ENCODE measurements around the gene UMAD1.

UMAD1 gene

DNA sequence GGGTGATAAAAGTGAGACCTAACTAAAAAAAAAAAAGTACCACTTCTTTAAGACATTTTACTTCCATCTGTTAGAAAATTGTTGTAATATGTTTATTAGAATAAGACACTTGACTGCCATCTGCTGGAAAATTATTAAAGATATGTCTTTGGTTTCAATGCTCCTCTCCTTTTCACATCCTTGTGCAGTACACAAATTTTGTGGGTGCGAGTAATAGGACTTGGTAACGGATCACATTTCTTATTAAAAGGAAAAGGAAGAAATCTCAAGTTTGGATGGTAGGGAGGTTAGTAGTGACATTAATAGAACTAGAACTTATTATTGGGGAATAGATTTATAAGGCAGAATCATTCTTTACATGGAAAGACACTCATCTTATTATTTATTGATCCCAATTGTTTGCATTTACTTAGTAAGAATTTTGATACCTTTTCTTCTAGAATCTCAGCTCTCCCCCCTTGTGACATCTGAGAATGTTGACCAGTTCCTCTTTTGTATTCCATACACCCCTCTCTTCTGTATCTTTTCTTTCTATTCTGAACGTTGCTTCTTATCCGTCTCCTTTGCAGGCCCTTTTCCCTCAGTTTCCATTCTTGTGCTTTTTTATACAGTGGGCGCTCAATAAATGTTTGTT lies 120.9 kb downstream of the UMAD1 start:
- TF ChIP-seq ZC3H10 (CRISPR knock-in tag; IDR thresholded peaks at IDR 0.05): no peak
- TF ChIP-seq ZNF565 (CRISPR knock-in tag; conservative IDR thresholded peaks at IDR 0.05; ENCODE audit: low read depth): no peak
- TF ChIP-seq, protein P1, sequence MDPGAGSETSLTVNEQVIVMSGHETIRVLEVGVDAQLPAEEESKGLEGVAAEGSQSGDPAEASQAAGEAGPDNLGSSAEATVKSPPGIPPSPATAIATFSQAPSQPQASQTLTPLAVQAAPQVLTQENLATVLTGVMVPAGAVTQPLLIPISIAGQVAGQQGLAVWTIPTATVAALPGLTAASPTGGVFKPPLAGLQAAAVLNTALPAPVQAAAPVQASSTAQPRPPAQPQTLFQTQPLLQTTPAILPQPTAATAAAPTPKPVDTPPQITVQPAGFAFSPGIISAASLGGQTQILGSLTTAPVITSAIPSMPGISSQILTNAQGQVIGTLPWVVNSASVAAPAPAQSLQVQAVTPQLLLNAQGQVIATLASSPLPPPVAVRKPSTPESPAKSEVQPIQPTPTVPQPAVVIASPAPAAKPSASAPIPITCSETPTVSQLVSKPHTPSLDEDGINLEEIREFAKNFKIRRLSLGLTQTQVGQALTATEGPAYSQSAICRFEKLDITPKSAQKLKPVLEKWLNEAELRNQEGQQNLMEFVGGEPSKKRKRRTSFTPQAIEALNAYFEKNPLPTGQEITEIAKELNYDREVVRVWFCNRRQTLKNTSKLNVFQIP (CRISPR knock-in tag; IDR thresholded peaks at IDR 0.05; ENCODE audit: borderline replicate concordance, low read depth): no peak
- TF ChIP-seq TCF4 (CRISPR knock-in tag; IDR thresholded peaks at IDR 0.05; ENCODE audit: borderline replicate concordance): no peak
- TF ChIP-seq, protein P2, sequence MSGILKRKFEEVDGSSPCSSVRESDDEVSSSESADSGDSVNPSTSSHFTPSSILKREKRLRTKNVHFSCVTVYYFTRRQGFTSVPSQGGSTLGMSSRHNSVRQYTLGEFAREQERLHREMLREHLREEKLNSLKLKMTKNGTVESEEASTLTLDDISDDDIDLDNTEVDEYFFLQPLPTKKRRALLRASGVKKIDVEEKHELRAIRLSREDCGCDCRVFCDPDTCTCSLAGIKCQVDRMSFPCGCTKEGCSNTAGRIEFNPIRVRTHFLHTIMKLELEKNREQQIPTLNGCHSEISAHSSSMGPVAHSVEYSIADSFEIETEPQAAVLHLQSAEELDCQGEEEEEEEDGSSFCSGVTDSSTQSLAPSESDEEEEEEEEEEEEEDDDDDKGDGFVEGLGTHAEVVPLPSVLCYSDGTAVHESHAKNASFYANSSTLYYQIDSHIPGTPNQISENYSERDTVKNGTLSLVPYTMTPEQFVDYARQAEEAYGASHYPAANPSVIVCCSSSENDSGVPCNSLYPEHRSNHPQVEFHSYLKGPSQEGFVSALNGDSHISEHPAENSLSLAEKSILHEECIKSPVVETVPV (CRISPR knock-in tag; IDR thresholded peaks at IDR 0.05): no peak
- no peak for TF ChIP-seq ZNF8 (CRISPR knock-in tag; IDR thresholded peaks at IDR 0.05)
- TF ChIP-seq GLIS3 (CRISPR knock-in tag; IDR thresholded peaks at IDR 0.05): no peak
- no peak for TF ChIP-seq PPARA (CRISPR knock-in tag; IDR thresholded peaks at IDR 0.05; ENCODE audit: borderline replicate concordance)
- no peak for TF ChIP-seq ZFP30 (CRISPR knock-in tag; IDR thresholded peaks at IDR 0.05)
- TF ChIP-seq RARB (CRISPR knock-in tag; IDR thresholded peaks at IDR 0.05): no peak
- no peak for TF ChIP-seq ARNTL (CRISPR knock-in tag; IDR thresholded peaks at IDR 0.05; ENCODE audit: borderline replicate concordance, low read depth)
- no peak for TF ChIP-seq SNAI2 (CRISPR knock-in tag; IDR thresholded peaks at IDR 0.05)
- TF ChIP-seq CSDC2 (CRISPR knock-in tag; IDR thresholded peaks at IDR 0.05): no peak
- TF ChIP-seq, protein P3, sequence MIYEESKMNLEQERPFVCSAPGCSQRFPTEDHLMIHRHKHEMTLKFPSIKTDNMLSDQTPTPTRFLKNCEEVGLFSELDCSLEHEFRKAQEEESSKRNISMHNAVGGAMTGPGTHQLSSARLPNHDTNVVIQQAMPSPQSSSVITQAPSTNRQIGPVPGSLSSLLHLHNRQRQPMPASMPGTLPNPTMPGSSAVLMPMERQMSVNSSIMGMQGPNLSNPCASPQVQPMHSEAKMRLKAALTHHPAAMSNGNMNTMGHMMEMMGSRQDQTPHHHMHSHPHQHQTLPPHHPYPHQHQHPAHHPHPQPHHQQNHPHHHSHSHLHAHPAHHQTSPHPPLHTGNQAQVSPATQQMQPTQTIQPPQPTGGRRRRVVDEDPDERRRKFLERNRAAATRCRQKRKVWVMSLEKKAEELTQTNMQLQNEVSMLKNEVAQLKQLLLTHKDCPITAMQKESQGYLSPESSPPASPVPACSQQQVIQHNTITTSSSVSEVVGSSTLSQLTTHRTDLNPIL (CRISPR knock-in tag; IDR thresholded peaks at IDR 0.05; ENCODE audit: low read depth): no peak
- TF ChIP-seq TOX (CRISPR knock-in tag; IDR thresholded peaks at IDR 0.05; ENCODE audit: borderline replicate concordance): no peak
- TF ChIP-seq ISL1 (CRISPR knock-in tag; IDR thresholded peaks at IDR 0.05): no peak

DNA sequence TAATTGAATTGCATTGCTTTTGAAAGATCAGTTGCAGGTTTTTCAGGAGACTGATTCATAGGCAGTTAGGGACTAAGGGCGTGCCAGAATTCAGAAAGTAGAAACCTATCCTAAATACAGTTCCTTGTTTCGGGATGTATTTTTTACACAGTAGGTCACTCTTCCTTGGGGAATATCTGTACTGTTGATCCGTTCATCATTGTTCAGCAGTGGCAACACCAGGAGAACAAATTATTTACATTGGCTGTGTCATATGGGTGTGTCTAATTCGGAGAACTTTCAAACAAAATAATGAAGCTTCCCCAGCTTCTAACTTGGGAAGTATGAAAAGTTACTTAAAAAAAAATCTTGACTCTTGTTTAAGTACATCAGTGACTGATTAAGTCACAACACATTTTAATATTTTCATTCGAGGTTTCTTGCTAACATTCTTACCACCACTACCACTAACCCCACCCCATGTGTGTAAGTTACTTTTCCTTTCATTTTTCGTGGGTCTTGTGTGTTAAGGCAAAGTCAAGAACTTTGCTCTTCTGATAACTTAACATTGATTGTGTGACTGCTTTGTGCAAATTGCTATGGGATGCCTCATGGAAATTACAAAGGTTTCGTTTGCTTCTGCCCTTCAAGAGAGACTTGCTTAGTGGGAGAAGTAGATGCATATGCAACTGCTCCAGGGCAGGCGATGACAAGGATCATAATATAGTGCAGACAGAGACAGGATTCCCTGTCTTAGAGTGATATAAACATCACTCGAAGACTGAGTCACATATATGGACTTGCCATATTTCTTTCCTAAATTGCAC lies 121.6 kb downstream of the UMAD1 start:
- ATAC-seq: peak; percentile 92
- TF ChIP-seq, protein P4, sequence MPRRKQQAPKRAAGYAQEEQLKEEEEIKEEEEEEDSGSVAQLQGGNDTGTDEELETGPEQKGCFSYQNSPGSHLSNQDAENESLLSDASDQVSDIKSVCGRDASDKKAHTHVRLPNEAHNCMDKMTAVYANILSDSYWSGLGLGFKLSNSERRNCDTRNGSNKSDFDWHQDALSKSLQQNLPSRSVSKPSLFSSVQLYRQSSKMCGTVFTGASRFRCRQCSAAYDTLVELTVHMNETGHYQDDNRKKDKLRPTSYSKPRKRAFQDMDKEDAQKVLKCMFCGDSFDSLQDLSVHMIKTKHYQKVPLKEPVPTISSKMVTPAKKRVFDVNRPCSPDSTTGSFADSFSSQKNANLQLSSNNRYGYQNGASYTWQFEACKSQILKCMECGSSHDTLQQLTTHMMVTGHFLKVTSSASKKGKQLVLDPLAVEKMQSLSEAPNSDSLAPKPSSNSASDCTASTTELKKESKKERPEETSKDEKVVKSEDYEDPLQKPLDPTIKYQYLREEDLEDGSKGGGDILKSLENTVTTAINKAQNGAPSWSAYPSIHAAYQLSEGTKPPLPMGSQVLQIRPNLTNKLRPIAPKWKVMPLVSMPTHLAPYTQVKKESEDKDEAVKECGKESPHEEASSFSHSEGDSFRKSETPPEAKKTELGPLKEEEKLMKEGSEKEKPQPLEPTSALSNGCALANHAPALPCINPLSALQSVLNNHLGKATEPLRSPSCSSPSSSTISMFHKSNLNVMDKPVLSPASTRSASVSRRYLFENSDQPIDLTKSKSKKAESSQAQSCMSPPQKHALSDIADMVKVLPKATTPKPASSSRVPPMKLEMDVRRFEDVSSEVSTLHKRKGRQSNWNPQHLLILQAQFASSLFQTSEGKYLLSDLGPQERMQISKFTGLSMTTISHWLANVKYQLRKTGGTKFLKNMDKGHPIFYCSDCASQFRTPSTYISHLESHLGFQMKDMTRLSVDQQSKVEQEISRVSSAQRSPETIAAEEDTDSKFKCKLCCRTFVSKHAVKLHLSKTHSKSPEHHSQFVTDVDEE (CRISPR knock-in tag; IDR thresholded peaks at IDR 0.05): no peak
- peak; percentile 63 for TF ChIP-seq ISL1 (CRISPR knock-in tag; IDR thresholded peaks at IDR 0.05)

More for the DNA sequence above, 120.9 kb downstream of the UMAD1 start:
- peak; percentile 83 for ATAC-seq

DNA sequence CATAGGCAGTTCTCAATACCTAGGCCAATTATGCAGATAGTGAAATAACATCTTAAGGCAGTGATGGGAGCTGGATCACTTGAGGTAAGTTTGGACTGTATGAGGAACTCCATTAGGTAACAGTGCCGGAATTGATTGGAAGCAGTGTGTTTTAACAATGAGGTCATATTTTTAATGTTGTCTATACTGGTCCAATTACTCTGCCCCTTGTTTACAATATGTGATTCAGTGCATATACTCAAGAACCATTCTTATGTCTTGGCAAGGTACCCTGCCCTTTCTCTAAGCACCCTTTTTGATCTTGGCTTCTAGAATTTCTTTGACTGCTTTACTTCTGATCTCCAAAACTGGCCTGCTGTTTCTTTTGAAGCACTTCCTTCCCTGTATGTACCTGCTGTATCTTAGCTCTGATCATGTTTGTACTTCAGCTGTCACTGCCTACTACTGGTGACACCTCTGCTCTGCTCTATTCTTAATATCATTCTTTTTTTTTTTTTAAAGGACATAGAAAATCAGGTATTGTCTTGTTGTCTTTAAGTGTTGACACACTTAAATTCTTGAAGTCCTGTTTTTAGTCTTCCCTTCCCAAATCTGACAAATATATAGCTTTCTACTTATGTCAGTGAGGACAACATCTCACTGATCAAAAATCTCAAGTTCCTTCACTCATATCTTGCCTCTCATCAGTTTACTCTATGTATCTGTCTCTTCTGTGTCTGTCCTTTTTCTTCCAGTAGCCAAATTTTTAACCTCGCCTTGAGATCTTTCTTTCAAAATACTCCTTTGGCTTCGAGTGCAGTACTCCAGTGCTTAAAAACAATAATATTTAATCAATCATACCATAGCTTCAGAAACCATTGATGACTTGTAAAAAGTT lies 124.2 kb downstream of the UMAD1 start:
- no peak for TF ChIP-seq RARB (CRISPR knock-in tag; IDR thresholded peaks at IDR 0.05)
- TF ChIP-seq SNAI2 (CRISPR knock-in tag; IDR thresholded peaks at IDR 0.05): no peak
- TF ChIP-seq, protein P2 (CRISPR knock-in tag; IDR thresholded peaks at IDR 0.05): no peak
- no peak for TF ChIP-seq CSDC2 (CRISPR knock-in tag; IDR thresholded peaks at IDR 0.05)
- no peak for TF ChIP-seq ZFP30 (CRISPR knock-in tag; IDR thresholded peaks at IDR 0.05)
- TF ChIP-seq ZNF565 (CRISPR knock-in tag; conservative IDR thresholded peaks at IDR 0.05; ENCODE audit: low read depth): no peak
- no peak for TF ChIP-seq ZC3H10 (CRISPR knock-in tag; IDR thresholded peaks at IDR 0.05)
- no peak for TF ChIP-seq PPARA (CRISPR knock-in tag; IDR thresholded peaks at IDR 0.05; ENCODE audit: borderline replicate concordance)
- no peak for TF ChIP-seq TOX (CRISPR knock-in tag; IDR thresholded peaks at IDR 0.05; ENCODE audit: borderline replicate concordance)
- no peak for ATAC-seq

Data from SK-N-SH treated with all-trans-retinoic acid at 6 μM for 48 hours (cell line).